ENCODE data around the gene P3R3URF.
A peak's percentile ranks its signal among the peaks of the same experiment; 100 is the strongest.

- TF ChIP-seq CTCF (IDR thresholded peaks at IDR 0.05 in 8 of 11, conservative IDR thresholded peaks at IDR 0.05 in 3 of 11) (peak in 6 of 11 experiments; percentile 16 to 37 (median 18)), POLR2A (IDR thresholded peaks at IDR 0.05) (peak; percentile 76 to 98 (median 81))
These were observed 43.6 kb downstream of the P3R3URF start, which contains the start of gene PIK3R3 for GRCh38 chr1:46132529-46133180.
